Adrenal gland (tissue), 12 donors: ENCODE results near the gene NUDT3. TPM values are rescaled to one million over a fixed set of nuclear protein-coding genes. Genes with fewer than 3 reads are reported as not detected.
A peak's percentile ranks its signal among the peaks of the same experiment; 100 is the strongest.

Experiments used
- DNase-seq, 7 donors: peaks; one replicate each; pipeline ENCODE4 v3.0.0-alpha.2; 2019 to 2020
- H3K27ac ChIP-seq, 5 donors: fragments of 200-600 bp; sonication (generic) in 4 of 5; 1 replicate in 3 of 5; 2 replicates in 2 of 5; pipeline versions ENCODE4 v1.5.1 to v1.8.0; 2016 to 2020; ENCODE audit warnings: mild to moderate bottlenecking in 1 of 5
- H3K27me3 ChIP-seq: fragments of 200-600 bp; 2 replicates; pipeline ENCODE4 v1.8.0; 2021
- H3K36me3 ChIP-seq, 2 donors: fragments of 200-600 bp; replicated peaks in 1 of 2; 1 replicate in 1 of 2; 2 replicates in 1 of 2; pipeline versions ENCODE4 v1.5.1 to v1.8.0; 2018 to 2022
- H3K4me1 ChIP-seq, 2 donors: fragments of 200-600 bp; replicated peaks in 1 of 2; 1 replicate in 1 of 2; 2 replicates in 1 of 2; pipeline versions ENCODE4 v1.5.1 to v1.8.0; 2018 to 2021
- H3K4me3 ChIP-seq, 4 donors: fragments of 200-600 bp; sonication (generic) in 3 of 4; one replicate each; pipeline ENCODE4 v1.5.1; 2016 to 2018
- H3K9me3 ChIP-seq, 3 donors: fragments of 200-600 bp; sonication (generic) in 1 of 3; replicated peaks in 1 of 3; 1 replicate in 2 of 3; 2 replicates in 1 of 3; pipeline versions ENCODE4 v1.5.1 to v1.8.0; 2016 to 2021
- POLR2A ChIP-seq, 2 donors: fragments of 450-650 bp; IDR thresholded peaks; one replicate each; pipeline ENCODE4 v1.6.1; 2017; ENCODE audit warnings: antibody characterized with exemption in 2 of 2, mild to moderate bottlenecking in 2 of 2, moderate library complexity in 1 of 2
- WGBS, 4 donors: extraction: QIAGEN DNeasy Blood & Tissue Kit in 2 of 4; methylation state at CpG; one replicate each; pipeline versions ENCODE4 v1.1.5 to v1.1.7; 2013 to 2017; 5-methylcytosine and 5-hydroxymethylcytosine counted together
- intact Hi-C, 2 donors: fragments of 100-400 bp; cut with DNase I; formaldehyde crosslinking; loops; one replicate each; pipeline versions ENCODE4 v1.14.1 to v1.15.0; 2022 to 2023
- polyA plus RNA-seq, 3 donors: library from polyadenylated mRNA; stranded (reverse); fragments of 200-250 nt in 2 of 3; fragments of 350-450 nt in 1 of 3; fragmentation: Illumina TruSeq in 1 of 3; extraction: RNeasy Lipid Tissue Mini Kit (QIAGEN cat#74804) in 1 of 3; gene quantifications; one replicate each; pipeline ENCODE4 v1.2.3, GENCODE V29; 2013 to 2014
- total RNA-seq, 9 donors: library from RNA; depleted of rRNA in 4 of 9; stranded (reverse); fragments of >200 nt in 4 of 9; fragments of 120-200 nt in 1 of 9; fragmentation: NEBNext Ultra II Directional in 1 of 9; extraction: Animal tissue kit (Norgen Biotek cat#: 25700) in 1 of 9; gene quantifications; one replicate each; pipeline versions ENCODE4 v1.1.0 to v1.2.4, GENCODE V29; 2013 to 2023
- TF ChIP-seq, protein P1 (sequence below), 6 experiments: fragments of 450-650 bp in 4 of 6; fragments of 200-600 bp in 2 of 6; sonication (generic) in 1 of 6; IDR thresholded peaks; 1 replicate in 5 of 6; 2 replicates in 1 of 6; pipeline versions ENCODE4 v1.5.1 to v1.8.0; 2016 to 2021; ENCODE audit warnings: antibody characterized with exemption in 6 of 6, mild to moderate bottlenecking in 2 of 6, moderate library complexity in 1 of 6
- donor health status: healthy with polysubstance abuse.
- donor health status: Bipolar disorder and iron deficiency.
- donor health status: DM: yes; HTN: yes; CAD: no.
- donor health status: DM: no; HTN: no; CAD: no.
- donor health status: DM: no; HTN: no; CAD: no.
- donor health status: DM: yes; HTN: yes; CAD: no.

NUDT3 gene
- total and polyA plus RNA-seq, 12 donors, result 18.2 to 56.3 (median 40.9) TPM

DNA sequence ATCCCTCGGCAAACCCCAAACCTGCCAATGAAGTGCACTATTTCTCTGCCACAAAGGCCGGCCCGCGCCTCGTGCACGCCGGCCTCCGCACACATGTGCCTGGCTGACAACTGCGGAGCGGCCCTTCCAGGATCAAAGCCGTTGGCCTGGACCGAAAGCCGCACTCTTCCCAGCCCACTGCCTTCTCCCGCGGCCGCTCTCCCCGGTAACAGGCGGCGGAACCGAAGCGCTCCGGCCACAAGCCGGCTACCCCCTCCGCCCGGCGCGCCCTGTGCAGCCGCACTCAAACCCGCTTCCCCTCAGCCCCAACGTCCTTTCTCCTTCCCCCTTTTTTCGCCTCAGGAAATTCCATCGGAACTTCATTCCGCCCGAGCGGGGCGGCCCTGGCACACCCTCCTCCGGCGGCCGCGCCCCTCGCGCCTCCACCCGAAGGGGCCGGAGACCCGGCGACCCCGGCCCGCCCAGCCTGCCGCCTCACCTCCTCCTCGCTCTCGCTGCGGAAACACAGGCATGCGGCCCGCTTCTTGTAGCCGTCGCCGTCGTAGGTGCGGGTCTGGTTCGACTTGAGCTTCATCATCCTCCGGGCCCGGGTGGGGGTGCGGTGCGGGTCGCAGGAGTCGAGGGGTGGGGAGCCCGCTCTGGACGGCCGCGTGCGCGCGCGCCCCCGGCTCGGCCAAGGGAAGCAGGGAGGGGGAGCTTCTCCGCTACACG, 528 bp downstream of the NUDT3 start:
- peak overlapping the region; percentile 80 to 99 (median 98) for H3K27ac ChIP-seq
- peak in 1 of 2 donors; percentile 46 for TF ChIP-seq POLR2A (IDR thresholded peaks at IDR 0.05)
- TF ChIP-seq, protein P1, sequence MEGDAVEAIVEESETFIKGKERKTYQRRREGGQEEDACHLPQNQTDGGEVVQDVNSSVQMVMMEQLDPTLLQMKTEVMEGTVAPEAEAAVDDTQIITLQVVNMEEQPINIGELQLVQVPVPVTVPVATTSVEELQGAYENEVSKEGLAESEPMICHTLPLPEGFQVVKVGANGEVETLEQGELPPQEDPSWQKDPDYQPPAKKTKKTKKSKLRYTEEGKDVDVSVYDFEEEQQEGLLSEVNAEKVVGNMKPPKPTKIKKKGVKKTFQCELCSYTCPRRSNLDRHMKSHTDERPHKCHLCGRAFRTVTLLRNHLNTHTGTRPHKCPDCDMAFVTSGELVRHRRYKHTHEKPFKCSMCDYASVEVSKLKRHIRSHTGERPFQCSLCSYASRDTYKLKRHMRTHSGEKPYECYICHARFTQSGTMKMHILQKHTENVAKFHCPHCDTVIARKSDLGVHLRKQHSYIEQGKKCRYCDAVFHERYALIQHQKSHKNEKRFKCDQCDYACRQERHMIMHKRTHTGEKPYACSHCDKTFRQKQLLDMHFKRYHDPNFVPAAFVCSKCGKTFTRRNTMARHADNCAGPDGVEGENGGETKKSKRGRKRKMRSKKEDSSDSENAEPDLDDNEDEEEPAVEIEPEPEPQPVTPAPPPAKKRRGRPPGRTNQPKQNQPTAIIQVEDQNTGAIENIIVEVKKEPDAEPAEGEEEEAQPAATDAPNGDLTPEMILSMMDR (IDR thresholded peaks at IDR 0.05), result no peak
- peaks cover 0 to 42% of the 10 kb centered on the region in 2 donors for H3K4me1 ChIP-seq
- H3K4me3 ChIP-seq, result peak overlapping the region; percentile 75 to 97 (median 84)
- intact Hi-C loops, result no loop called here
- H3K9me3 ChIP-seq, result no peaks in the 10 kb centered on the region
- H3K36me3 ChIP-seq, result no peaks in the 10 kb centered on the region
- WGBS, 4 donors, result 0 to 1% (median 0%) methylated on average over 26 to 78 of the region's 78 CpGs
- H3K27me3 ChIP-seq, result no peaks in the 10 kb centered on the region
- DNase-seq, result peak; percentile 49 to 76 (median 64)

DNA sequence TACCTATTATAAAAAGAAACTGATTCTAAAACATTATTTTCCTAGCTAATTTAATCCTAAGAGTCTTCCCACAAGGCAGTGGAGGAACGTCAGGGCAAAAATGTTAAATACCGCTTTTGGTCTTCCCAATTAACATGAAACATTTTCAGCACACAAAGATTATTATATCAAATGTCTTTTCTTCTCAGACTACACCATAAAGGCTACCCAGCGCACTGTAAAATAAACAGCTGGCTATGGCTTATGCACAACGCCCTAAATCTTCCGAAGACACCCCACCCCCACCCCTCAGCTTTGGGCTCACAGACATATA, 1.0 kb downstream of the NUDT3 start:
- intact Hi-C loops, result no loop called here
- peak overlapping the region in 3 of 4 donors; percentile 75 to 97 (median 89) for H3K4me3 ChIP-seq
- no peaks in the 10 kb centered on the region for H3K36me3 ChIP-seq
- H3K27me3 ChIP-seq, result no peaks in the 10 kb centered on the region
- H3K4me1 ChIP-seq, result peaks cover 5 to 47% of the 10 kb centered on the region in 2 donors
- H3K9me3 ChIP-seq, result no peaks in the 10 kb centered on the region
- DNase-seq, result no peak
- TF ChIP-seq, protein P1 (IDR thresholded peaks at IDR 0.05), result no peak
- no peak for TF ChIP-seq POLR2A (IDR thresholded peaks at IDR 0.05)
- 0 to 5% (median 2%) methylated on average over 5 of the region's 5 CpGs for WGBS, 4 donors
- peak overlapping the region; percentile 80 to 99 (median 98) for H3K27ac ChIP-seq

DNA sequence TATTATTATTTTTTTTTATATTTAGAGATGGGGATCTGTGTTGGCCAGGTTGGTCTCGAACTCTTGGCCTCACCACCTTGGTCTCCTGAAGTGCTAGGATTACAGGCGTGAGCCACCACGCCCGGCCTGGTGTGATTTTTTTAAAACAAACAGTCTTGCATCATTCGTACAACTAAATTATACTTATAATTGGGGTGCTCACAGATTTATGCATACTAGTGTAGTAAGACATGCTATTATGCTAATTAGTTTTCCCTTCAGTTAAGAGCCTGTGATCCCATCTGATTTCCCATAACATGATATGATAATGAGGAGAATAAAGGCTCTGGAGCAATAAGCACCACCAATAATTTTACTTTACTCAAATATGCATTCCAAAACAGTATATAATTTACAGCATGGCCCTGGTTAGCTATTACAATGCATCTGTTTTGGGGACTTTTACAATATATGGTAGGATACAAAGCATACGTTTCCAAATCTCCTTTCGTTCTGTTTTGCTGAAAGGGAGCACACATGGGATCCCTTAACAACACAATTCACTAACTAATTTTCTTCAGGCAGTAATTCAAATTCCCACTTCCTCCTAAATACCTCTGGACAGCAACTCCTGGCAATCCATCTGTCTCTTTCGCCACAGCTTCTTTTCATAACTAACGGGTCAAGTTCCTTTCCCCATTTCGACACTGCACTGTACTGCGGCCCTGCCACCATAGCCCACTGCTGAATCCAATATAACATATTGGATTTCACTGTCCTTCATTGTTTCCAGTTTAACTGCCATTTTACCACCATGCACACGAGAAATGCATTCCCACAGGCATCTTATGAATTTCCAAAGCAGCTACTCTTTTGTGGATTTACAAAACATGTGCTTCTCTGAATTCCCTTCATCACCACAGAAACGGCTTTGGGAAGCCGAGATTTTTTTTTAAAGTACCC, 1.7 kb downstream of the NUDT3 start:
- Histone ChIP-seq H3K36me3 (no peaks in the 10 kb centered on the region), H3K4me3 (peak overlapping the region in 2 of 4 donors; percentile 75 to 89), H3K9me3 (no peaks in the 10 kb centered on the region), H3K27me3 (no peaks in the 10 kb centered on the region), H3K4me1 (peaks cover 8 to 52% of the 10 kb centered on the region in 2 donors), H3K27ac (peak overlapping the region; percentile 80 to 99 (median 98))
- 28 to 29% (median 29%) methylated on average over 14 of the region's 14 CpGs for WGBS, 4 donors
- peak in 6 of 7 donors; percentile 49 to 74 (median 58) for DNase-seq
- TF ChIP-seq, protein P1 (IDR thresholded peaks at IDR 0.05), result no peak
- TF ChIP-seq POLR2A (IDR thresholded peaks at IDR 0.05), result peak; percentile 22 to 46
- intact Hi-C loops, result no loop called here

DNA sequence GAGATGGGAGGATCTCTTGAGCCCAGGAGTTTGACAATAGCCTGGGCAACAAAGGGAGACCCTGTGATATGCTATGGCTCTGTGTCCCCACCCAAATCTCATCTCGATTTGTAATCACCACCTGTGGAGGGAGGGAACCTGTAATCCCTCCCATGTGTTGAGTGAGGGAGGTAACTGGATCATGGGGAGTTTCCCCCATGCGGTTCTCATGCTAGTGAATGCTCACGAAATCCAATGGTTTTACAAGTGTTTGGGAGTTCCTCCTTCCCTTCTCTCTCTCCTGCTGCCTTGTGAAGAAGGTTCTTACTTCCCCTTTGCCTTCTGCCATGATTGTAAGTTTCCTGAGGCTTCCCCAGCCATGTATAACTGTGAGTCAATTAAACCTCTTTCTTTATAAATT, 3.4 kb downstream of the NUDT3 start:
- H3K4me1 ChIP-seq, result peaks cover 12 to 63% of the 10 kb centered on the region in 2 donors
- no peak overlapping the region for H3K4me3 ChIP-seq
- H3K36me3 ChIP-seq, result no peaks in the 10 kb centered on the region
- H3K27ac ChIP-seq, result no peak overlapping the region
- no peaks in the 10 kb centered on the region for H3K9me3 ChIP-seq
- intact Hi-C loops, result loop anchor here in 1 of 2 donors (10.0 kb wide), 1 partner anchor 54 kb away; no protein-coding TSS in a partner anchor
- no peaks in the 10 kb centered on the region for H3K27me3 ChIP-seq
- WGBS, 4 donors, result 67 to 87% (median 82%) methylated on average over 3 of the region's 3 CpGs
- DNase-seq, result no peak
- TF ChIP-seq, protein P1 (IDR thresholded peaks at IDR 0.05), result no peak
- TF ChIP-seq POLR2A (IDR thresholded peaks at IDR 0.05), result no peak
